ENCODE data around the gene CCNY.

Gene CCNY

GRCh38 chr10:35355971-35356724, 19.8 kb downstream of the CCNY start:
- peak; percentile 24 to 47 for DNase-seq (ENCODE audit: low read depth in 2 of 2)

- no peak for DNase-seq (ENCODE audit: low read depth in 2 of 2)
These were observed 20.4 kb downstream of the CCNY start for GRCh38 chr10:35356725-35357092.

DNA sequence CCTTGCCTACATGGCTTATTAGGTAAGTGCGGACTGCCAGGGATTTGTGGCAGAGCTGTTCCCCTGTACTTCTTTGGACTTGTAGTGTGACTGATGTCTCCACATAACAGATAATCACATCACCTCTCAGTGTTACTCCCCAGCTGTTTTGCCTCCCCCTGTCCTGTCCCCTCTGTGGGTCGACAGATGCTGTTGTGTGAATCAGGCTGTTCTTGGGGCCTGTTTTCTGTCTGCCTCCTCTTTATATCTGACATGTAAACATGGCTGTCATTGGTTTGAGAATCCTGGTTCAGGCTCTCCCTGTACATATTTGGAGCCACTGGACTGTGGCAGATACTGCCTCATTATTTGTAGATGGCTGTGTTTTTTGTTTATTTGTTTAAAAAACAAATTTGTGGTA, 22.7 kb downstream of the CCNY start:
- no peak for DNase-seq (ENCODE audit: low read depth in 2 of 2)

- no peak for DNase-seq (ENCODE audit: low read depth in 2 of 2)
These were observed 23.6 kb downstream of the CCNY start for GRCh38 chr10:35359873-35360272.

- no peak for DNase-seq (ENCODE audit: low read depth in 2 of 2)
These were observed 26.5 kb downstream of the CCNY start for GRCh38 chr10:35362701-35363350.

DNA sequence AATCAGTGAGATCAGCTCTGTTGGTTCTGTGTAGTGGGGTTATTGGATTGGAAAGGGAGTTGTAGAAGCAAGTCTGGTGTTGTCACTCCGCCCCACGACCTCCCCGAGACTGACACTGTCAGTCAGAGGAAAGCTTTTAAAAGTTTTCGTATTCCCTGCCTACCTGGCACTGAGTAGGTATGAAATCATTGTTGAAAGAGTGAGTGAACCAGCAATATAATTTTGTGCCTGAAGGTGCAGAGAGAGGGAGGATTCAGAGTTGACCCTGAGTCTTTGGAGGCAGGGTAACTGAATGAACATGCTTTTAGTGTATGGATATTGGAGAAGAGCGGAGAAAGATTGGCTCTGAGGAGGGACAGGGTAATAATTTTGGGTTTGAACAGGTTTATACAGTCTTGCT, 27.3 kb downstream of the CCNY start:
- DNase-seq (ENCODE audit: low read depth in 2 of 2) = no peak

DNA sequence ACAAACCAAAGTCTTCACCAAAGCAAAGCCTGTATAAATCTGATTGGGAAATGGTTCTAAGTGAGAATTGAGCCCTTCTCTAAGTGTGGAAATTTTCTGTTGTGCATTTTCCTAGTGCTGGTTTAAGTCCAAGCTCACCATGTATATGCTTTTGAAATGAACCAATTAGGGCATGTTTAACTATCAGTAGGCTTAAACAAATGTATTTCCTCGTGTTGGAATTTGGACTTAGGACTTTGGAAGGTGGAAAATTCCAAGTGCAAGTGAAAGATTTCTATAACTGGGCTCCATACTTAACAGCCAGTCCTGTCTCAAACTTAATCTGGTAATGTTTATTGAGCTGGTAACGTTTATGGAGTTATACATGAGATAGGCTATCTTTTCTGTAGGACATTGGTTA, 28.5 kb downstream of the CCNY start:
- DNase-seq (ENCODE audit: low read depth in 2 of 2) = no peak

- no peak for DNase-seq (ENCODE audit: low read depth in 2 of 2)
These were observed 29.7 kb downstream of the CCNY start for GRCh38 chr10:35365994-35366393.

- DNase-seq (ENCODE audit: low read depth in 2 of 2) = no peak
These were observed 31.0 kb downstream of the CCNY start for GRCh38 chr10:35367107-35367859.

GRCh38 chr10:35367982-35368381, 31.7 kb downstream of the CCNY start:
- no peak for DNase-seq (ENCODE audit: low read depth in 2 of 2)

- DNase-seq (ENCODE audit: low read depth in 2 of 2) = no peak
These were observed 32.3 kb downstream of the CCNY start for GRCh38 chr10:35368485-35369048.

DNA sequence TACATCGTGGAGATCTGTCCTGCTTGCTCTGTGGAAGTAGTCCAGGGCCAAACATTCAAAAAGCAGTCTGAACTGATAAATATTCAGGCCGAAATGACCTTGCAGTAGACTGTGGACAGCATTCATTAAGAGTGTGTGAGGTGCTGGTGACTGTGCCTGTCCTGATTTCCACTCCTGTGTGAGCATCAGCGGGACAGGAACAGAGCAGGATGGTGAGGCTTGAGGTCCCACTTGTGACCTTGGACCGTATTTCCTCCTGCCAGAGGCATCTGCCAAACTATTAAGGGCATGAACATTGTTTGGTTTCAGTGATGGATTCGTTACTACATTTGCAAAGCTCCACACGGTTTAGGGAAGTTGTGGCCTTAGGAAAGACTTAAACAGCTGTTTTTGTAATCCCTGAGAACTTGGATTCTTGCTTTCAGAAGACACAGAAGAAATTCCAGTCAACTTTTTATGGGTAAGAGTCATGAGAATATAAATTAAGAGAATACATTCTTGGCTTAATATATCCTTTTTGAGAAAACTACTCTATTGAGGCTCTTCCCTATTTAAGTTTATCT, 32.8 kb downstream of the CCNY start:
- no peak for DNase-seq (ENCODE audit: low read depth in 2 of 2)

DNA sequence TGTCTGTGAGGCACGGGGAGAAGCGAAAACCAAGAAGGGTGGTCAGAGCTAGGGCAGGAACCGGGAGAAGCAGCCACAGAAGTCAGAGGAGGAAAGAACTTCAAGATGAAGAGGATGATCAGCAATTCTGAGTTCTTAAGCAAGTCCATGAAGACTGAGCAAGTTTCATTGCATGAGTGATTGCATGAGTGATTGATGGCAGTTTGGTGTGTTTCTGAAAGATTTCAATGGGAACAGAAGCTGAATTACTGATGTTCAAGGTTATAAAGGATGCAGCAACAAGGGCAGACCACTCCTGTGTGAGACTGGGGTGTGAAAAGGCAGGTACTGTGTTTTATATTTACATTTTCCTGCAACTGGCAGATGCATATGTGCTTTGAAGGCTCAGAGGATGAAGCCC, 35.4 kb downstream of the CCNY start:
- no peak for DNase-seq (ENCODE audit: low read depth in 2 of 2)

DNA sequence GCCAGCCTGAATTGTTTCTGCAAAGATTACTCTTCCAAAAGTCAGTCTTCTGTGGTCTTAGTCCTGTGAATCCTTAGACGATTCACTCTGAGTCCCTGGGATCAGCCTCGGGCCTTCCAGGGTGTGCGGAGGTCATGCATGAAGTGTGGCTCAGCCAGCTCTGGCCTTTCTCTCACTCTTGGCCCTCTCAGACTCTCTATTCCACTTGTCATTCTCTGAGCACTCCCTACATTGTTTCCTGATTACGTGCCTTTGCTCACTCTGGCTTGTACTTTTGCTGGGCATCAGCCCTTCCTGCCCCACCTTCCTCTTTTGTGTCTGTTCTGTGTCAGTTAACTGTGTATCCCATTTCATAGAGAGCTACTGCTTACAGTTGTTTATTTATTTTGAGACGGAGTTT, 36.0 kb downstream of the CCNY start:
- no peak for DNase-seq (ENCODE audit: low read depth in 2 of 2)

- DNase-seq (ENCODE audit: low read depth in 2 of 2) = no peak
These were observed 38.9 kb downstream of the CCNY start for GRCh38 chr10:35375091-35375765.

DNA sequence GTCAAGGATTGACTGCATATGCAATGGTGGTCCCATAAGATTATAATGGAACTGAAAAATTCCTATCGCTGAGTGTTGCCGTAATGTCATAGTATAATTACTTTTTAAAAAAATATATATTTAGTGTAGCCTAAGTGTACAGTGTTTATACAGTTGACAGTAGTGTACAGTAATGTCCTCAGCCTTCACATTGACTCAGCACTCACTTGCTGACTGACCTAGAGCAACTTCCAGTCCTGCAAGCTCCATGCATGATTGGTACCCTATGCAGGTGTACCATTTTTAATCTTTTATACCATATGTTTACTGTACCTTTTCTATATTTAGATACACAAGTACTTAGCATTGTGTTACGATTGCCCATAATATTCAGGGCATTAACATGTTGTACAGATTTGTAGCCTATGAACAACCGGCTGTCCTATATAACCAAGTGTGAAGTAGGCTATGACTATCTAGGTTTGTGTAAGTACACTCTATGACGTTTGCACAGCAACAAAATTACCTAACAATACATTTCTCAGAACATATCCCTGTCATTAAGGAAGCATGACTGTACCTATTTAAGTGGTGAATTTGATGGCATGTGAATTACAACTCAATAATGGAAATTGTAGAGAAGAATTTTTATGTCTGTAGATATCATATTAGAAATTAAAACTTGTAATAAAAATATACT, 40.9 kb downstream of the CCNY start:
- no peak for DNase-seq (ENCODE audit: low read depth in 2 of 2)

DNA sequence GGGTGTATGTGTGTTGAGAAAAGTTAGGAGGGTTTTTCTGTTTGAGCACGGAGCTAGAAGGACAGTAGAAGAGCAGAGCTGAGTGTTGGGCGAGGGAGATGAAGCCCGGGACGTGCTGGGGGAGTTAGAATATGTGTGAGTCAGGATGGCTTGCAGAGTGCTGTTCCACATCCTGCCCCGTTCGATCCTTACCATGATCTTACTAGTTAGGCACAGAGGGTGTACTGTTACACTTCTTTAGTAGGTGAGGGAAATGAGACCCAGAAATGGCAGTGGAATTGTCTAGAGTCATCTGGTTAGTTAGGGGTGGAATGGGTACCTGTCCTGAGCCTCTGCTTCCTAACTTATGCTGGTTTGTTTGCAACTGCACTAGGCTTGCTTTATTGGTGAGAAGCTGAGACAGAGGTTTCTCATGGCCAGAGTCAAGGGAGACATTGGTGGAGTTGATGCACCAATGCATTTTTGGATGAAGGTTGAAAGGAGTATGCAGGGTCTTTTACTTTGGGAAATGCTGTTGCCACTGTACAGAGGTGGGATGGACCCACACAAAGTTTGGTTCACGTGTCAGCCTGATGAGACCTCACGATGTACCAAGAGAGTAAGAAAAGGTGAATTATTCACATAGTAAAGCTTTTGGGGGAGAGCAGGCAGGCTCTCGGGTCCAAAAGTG, 42.4 kb downstream of the CCNY start:
- peak in 1 of 2 donors; percentile 17 for DNase-seq (ENCODE audit: low read depth in 2 of 2)

DNA sequence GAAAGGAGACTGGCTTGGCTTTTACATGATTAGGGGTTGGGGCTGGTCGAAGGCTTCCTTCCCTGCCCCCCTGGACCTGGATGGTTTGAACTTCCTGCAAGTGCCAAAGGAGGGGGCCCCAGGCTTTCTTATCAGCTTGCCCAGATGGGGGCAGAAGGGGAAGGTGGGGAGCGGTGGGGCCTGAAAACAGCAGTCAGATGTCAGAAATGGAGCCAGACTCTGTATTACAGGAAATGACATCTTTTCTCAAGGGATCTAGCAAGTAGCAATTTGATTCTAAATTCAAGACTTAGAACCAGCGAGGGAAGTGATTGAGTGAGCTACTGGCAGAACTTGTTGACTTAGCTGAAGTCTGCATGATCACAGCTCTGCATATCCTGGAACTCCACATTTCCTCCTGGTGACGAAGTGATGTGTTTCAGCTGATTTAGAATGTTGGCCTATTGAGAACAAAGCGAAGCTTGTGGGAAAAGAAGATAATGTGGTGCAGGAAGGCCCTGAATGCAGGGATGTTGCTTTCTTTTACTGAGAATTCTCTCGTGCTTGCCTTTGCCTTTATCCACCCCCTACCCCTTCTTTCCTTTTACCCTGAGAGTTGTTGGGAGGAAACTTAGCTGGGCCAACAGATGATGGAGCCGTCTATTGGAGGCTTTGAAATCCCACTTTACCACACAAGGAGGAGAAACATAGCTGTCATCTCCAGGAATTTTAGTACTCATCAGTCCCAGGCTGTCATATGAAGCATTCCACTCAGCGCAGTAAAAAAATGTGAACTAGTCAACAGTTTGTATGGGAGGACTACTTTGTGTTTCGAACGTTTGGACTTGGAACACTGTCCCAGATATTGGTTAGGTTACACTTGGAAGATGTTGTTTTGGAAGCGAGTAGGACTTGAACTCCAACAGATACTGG, 43.2 kb downstream of the CCNY start:
- no peak for DNase-seq (ENCODE audit: low read depth in 2 of 2)

- no peak for DNase-seq (ENCODE audit: low read depth in 2 of 2)
These were observed 45.8 kb downstream of the CCNY start for GRCh38 chr10:35382096-35382495.

Measured in stimulated activated CD4-positive, alpha-beta T cell treated with anti-CD3 and anti-CD28 coated beads, Interleukin-4, amount 100 ng/mL, for 48 hours (primary cell).